NB4 (cell line): Measurements from ENCODE around the gene CTDP1.

Source experiments
- DNase-seq: peaks from one replicate; pipeline ENCODE4 v3.0.0; 2010; ENCODE audit warnings: low read depth
- H3K4me3 ChIP-seq: one replicate; pipeline ENCODE4 v1.5.1; 2011; ENCODE audit warnings: mild to moderate bottlenecking, low read depth, low read length, moderate library complexity
- MYC ChIP-seq: IDR thresholded peaks from 2 replicates; pipeline ENCODE4 v1.6.1; 2011; ENCODE audit warnings: low read depth, low read length
- POLR2A ChIP-seq: IDR thresholded peaks from 2 replicates; pipeline ENCODE4 v1.6.1; 2011; ENCODE audit warnings: mild to moderate bottlenecking; ENCODE audit not compliant: insufficient read length; ENCODE audit errors: extremely low read depth
- TF ChIP-seq, protein P1 (sequence below): IDR thresholded peaks from one replicate; pipeline ENCODE4 v1.5.1; 2012; ENCODE audit warnings: low read depth, low read length
- TF ChIP-seq, protein P2 (sequence below): IDR thresholded peaks from 2 replicates; pipeline ENCODE4 v1.6.1; 2011; ENCODE audit warnings: low read depth, low read length

CTDP1 gene

GRCh38 chr18:79705272-79705671 is 25.7 kb downstream of the CTDP1 start:
- TF ChIP-seq POLR2A (no peak), MYC (no peak)
- TF ChIP-seq, protein P1, sequence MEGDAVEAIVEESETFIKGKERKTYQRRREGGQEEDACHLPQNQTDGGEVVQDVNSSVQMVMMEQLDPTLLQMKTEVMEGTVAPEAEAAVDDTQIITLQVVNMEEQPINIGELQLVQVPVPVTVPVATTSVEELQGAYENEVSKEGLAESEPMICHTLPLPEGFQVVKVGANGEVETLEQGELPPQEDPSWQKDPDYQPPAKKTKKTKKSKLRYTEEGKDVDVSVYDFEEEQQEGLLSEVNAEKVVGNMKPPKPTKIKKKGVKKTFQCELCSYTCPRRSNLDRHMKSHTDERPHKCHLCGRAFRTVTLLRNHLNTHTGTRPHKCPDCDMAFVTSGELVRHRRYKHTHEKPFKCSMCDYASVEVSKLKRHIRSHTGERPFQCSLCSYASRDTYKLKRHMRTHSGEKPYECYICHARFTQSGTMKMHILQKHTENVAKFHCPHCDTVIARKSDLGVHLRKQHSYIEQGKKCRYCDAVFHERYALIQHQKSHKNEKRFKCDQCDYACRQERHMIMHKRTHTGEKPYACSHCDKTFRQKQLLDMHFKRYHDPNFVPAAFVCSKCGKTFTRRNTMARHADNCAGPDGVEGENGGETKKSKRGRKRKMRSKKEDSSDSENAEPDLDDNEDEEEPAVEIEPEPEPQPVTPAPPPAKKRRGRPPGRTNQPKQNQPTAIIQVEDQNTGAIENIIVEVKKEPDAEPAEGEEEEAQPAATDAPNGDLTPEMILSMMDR, result no peak
- no peak for DNase-seq
- H3K4me3 ChIP-seq, result no peak overlapping the region

GRCh38 chr18:79706006-79706405 is 26.4 kb downstream of the CTDP1 start:
- H3K4me3 ChIP-seq, result no peak overlapping the region
- TF ChIP-seq MYC, result no peak
- no peak for TF ChIP-seq POLR2A
- TF ChIP-seq, protein P1, result no peak
- TF ChIP-seq, protein P2, sequence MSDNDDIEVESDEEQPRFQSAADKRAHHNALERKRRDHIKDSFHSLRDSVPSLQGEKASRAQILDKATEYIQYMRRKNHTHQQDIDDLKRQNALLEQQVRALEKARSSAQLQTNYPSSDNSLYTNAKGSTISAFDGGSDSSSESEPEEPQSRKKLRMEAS, result no peak

GRCh38 chr18:79706658-79707057 is 27.1 kb downstream of the CTDP1 start:
- TF ChIP-seq, protein P1, result no peak
- TF ChIP-seq POLR2A (no peak), MYC (no peak)
- TF ChIP-seq, protein P2, result no peak
- no peak overlapping the region for H3K4me3 ChIP-seq
- no peak for DNase-seq

More at GRCh38 chr18:79706006-79706405, 26.4 kb downstream of the CTDP1 start:
- no peak for DNase-seq

DNA sequence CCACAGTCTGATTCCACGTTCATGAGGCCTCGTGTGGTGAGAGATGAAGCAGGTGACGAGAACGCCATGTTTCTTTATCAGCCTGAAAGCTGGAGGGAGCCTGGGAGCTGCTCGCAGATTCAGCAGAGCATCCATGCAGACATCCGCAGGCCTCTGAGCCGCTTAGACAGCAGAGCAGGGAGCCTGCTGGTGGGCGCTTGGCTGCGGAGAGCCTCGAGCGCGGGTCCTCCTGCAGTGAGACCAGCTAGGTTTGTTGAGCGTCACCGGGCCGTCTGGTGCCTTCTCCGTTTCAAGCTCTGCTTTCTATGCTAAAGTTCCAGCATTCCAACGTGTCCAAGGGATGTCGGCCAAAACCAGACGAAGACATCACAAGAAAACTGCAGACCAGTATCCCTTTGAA is 27.6 kb downstream of the CTDP1 start:
- TF ChIP-seq MYC (no peak), POLR2A (no peak)
- TF ChIP-seq, protein P1, result no peak
- TF ChIP-seq, protein P2, result no peak
- DNase-seq, result no peak
- H3K4me3 ChIP-seq, result no peak overlapping the region

DNA sequence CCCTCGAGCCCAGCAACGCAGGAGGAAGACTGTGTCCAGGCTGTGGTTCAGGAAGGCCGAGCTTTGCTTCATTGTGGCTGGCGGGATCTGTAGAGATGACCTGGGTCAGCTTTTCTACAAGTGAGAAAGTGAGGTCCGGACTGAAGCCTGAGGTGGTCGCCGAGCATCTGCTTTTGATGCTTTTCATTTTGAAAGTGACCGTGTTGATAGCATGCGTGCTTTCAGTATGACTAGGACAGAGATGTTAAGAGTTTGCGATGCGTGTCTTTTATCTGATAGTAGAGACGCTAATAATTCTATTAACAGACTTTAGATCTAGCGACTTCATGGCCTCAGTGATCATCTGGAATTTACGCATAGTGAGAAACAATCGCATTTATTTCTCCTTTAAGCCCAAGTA is 28.1 kb downstream of the CTDP1 start:
- H3K4me3 ChIP-seq, result no peak overlapping the region
- DNase-seq, result no peak
- TF ChIP-seq, protein P1, result no peak
- TF ChIP-seq MYC, result no peak
- TF ChIP-seq, protein P2, result no peak
- TF ChIP-seq POLR2A, result no peak

DNA sequence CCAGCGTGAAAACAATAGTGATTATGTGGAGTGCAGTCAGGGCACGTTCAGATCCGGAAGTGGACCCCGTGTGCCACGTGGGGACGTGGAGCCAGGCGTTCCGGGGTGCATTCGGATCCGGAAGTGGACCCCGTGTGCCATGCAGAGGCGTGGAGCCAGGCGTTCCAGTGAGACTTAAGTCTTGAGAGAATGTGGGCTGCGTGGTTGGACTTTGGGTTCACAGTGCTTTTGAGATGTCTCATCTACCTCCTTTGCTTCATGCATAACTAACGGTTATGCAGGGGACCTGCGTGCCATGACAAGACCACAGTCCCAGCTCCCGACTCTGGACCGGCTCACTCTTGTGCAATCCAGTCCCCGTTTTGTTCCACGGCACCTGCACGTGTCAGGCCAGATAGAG is 28.8 kb downstream of the CTDP1 start:
- no peak for TF ChIP-seq POLR2A
- TF ChIP-seq, protein P2, result no peak
- TF ChIP-seq, protein P1, result no peak
- no peak for TF ChIP-seq MYC
- H3K4me3 ChIP-seq, result no peak overlapping the region
- DNase-seq, result no peak
